GM18519 (cell line): ENCODE results near the gene NR3C2.

Source experiments
- ATAC-seq: cut with Tn5 transposase; IDR thresholded peaks from one replicate; pipeline ENCODE4 v1.9.1; 2021; ENCODE audit warnings: mild to moderate bottlenecking, moderate library complexity; ENCODE audit not compliant: unreplicated experiment, low FRiP score

NR3C2 gene

DNA sequence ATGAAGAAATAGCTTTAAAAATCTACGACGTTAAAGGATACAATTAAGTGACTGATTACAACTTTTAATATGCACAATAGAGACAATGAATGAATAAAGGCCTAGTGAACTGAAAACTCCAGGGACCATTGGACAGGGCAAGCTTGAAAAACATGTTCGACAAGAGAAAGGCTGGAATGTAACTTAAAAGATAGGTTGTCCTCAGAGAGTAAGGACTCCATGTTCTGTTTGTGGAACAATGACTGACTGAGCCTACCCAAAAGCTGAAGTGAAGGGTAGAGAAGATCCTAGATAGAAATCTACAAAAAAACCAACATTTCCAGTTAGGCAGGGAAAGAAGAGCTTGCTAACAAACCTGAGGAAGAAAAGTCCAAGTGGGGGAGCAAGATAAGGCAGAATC lies 173.4 kb downstream of the NR3C2 start:
- ATAC-seq, result no peak

- no peak for ATAC-seq
Measured at GRCh38 chr4:148266921-148267320, 175.3 kb downstream of the NR3C2 start.

DNA sequence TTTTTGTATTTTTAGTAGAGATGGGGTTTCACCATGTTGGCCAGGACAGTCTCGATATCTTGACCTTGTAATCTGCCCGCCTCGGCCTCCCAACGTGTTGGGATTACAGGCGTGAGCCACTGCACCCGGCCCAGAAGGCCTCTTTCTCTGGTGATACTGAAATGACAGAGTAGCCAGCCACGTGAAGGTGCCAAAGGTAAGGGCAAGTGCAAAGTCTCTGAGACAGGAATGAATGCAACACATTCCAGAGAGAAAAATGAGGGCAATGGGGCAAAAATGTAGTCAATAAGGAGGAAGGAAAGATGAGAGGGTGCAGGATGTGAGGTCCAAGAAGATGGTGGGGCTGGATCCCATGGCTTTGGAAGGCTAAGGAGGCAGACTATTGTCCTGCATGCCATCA lies 176.0 kb downstream of the NR3C2 start:
- ATAC-seq, result no peak

- no peak for ATAC-seq
Measured at GRCh38 chr4:148265627-148266026, 176.6 kb downstream of the NR3C2 start.

DNA sequence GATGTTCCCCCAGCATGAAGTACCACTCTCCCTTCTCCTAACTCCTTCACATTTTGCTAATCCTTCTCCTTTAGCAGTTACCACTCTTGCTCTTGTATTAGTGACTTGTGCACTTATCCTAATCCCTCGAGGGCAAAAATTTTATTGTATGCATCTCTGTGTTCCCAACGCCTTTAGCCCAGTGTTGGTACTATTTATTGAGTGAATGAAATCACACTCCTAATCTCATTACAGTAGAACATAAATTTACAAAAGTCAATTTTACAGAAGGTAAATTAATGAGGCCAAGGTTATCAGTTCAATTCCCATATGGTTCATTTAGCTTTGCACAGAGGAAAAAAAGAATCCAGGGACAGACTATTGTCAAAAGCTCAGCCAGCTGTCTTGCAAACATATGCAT lies 178.4 kb downstream of the NR3C2 start:
- no peak for ATAC-seq

DNA sequence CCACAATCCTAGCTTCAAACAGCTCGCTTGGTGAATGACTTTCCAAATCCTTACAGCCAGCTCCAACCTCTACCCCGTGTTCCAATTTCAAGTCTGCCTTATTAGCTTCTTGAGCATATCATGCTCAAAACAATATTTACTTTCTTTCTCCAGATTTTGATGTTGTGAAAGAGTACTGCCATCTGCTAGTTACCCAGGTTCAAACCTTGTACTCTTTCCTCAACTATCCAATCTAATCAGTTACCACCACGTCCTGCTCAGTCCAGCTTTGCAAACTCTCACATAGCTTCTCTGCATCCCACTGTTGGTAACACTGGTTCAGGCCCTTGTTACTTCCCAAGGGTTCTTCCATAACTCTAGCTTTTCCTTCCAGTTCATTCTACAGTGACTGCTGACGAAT lies 179.1 kb downstream of the NR3C2 start:
- ATAC-seq, result no peak

DNA sequence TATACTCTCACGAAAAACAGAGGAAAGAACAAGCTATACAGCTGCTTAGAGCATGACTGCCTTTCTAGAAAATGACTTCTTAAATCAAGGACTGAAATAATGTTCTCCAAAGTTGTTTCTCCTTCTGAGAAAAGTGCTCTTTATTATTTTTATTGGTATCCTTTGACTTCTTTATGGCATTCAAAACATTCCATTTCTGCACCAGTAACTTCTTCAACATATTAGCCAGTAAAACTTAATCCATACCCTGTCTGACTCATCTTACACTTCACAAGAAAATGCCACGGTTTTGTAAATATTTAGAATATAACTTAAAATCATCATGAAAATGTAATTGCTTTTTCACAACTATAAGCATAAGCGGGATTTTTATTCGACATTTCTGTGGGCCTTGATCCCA lies 180.4 kb downstream of the NR3C2 start:
- ATAC-seq, result no peak

DNA sequence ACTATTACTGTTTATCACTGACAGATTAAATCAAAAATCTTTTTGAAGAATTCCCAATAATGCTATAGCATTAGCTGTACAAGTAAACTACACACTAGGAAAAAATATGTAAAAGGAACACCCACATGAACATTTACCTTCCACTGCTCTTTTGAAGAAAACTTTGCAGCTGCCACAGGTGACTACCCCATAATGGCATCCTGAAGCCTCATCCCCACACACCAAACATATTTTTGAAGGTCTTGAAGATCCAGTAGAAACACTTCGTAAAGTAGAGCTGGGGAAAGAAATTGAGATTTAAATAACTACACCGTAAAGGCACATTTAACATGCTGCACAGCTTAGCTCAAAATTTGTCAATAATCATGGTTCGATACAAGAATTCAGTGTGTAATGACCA lies 182.4 kb downstream of the NR3C2 start:
- ATAC-seq, result no peak

- ATAC-seq, result no peak
Measured at GRCh38 chr4:148258535-148258934, 183.7 kb downstream of the NR3C2 start.

DNA sequence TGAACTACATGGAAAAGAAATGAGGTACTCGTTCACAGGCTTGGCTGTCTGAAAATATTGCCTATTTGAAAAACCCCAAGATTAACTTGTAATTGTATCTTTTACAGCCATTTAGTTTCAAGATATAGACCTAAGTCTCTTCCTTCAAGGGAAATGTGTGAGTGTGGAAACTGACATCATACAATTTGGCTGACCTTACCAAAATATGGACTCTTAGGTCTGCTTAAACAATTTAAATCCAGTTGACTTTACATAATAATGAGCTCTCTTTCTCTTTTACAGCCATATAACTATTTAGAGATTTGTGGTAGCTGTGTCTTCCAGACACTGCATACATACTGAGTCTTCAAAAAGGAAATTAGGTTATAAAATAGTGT lies 186.9 kb downstream of the NR3C2 start:
- no peak for ATAC-seq

DNA sequence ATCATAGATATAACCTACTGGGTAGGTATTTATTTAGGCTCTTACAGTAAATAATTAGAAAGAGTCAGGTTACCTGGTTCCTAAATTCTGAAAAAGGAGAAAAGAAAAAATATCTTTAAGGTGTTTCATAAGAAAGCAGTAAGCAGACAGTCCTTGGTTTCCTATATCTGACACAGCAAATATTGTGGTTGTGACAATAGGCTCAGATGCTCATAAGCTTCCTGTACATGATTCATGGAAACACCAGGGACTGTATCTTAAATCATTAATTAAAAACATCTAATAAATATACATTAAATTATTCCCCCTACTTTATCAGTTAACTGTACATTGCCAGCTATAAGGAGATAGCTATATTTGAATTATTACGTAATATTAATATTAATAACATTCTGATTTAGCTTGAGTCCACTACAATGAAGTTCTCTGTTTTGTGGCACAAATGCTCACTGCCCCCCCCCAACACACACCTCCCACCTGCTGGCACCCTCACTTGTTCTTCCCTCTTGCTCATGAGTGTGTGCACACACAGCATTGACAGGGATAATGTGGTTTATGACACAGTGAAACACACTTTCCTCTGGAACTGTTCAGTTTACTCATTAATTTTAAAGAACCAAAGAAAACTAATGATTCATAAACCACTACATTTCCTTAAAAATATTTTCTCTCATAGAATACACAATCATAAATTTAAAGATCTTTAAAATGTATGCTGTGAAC lies 187.4 kb downstream of the NR3C2 start:
- ATAC-seq, result no peak

DNA sequence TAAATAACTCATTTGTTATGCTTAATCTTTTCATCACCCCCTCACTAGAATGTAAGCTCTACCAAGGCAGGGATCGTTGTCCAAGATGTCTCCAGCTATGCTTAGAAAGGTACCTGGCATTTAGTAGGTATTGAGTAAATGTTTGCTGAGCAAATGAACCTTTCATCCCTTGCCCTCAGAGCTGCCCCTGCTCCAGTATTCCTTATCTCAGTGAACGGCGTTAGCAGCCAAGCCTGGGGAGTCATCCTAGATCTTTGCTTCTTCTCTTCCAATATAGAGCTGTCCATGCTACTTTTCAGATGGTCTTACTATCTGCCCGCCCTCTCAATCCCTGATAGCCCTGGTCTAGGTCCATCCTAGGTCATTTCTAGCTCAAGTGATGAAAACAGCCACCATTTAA lies 188.4 kb downstream of the NR3C2 start:
- ATAC-seq, result no peak

- ATAC-seq, result no peak
Measured at GRCh38 chr4:148248824-148249223, 193.4 kb downstream of the NR3C2 start.

DNA sequence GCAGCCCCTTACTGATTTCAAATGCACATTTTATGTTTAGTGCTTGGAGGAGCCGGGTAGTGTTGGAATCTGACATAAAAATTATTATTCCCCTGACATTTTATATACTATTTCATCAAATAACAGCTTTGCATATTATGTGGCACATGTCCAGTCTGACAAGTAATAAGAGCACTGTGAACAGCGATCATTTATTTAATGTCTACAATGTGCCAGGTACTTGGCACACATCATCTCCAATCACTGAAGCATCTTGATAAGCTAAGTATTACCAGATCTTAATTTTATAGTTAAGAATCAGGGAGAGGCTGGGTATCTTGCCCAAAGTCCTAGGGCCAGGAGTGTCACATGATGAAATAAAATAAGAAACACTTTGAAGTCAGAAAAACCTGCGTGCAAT lies 197.2 kb downstream of the NR3C2 start:
- no peak for ATAC-seq

DNA sequence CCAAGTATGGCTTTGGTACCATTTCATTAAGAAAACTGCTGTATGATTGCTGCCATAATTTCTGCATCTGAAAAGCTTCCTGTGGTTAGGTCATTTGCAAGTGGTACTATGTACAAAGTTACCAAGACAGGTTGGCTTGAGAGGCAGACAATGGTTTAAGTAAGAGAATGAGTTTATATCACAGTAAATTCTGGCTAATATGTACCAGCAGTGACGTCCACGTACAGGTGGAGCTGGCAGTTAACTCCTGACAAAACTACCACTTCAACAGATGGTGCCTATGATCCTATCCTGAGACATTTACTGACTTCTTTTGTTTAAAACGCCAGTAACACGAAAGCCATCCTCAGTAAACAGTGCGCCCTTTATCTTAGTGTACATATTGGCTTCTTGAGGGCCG lies 198.4 kb downstream of the NR3C2 start:
- ATAC-seq, result no peak

DNA sequence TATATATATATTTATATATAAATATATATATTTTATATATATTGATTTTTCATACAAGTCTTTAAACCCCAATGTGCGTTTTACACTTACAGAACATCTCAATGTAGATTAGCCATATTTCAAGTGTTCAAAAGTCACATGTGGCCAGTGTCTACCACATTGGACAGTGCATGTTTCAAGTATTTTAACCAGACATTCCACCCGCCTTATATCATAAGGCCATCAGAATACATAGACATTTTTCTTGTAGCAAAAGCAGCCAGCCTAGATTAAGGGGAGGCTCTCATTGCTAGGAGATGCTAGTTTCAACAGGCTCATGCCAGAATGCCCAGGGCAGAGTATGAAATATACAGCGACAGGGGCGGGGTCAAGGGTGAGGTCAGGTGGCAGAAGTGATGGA lies 202.0 kb downstream of the NR3C2 start:
- no peak for ATAC-seq

- no peak for ATAC-seq
Measured at GRCh38 chr4:148239494-148239985, 202.7 kb downstream of the NR3C2 start.

DNA sequence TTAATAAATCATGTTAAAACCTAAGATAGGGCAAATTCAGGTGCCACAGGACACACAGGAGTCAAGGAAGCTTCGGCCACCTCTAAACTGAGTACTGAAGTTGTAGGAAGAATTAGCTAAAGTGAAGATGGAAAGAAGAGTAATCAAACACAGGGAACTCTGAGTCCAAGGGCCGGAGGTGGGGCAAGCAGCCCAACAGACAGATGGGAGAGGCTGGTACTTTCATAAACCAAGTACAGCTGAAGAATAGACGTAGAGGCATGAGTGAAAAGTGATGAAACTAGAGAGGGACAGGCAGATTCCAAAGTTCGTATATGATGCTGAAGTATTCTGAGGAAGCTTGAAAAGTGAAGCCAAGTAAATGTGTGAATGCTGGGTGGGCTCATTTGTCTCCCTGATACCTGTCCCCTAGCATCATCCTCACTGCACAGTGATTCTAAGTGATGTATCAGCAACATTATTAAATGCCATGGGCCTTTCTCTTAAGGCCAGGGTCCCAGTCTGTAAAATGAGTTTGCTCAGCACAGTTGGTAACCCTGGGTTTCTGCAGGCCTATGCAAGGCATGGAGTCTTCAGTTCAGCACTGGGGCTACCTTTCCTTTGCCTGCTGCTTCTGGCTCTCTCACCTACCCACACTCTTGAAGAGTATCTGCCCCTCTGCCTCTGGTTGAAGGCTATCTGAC lies 203.3 kb downstream of the NR3C2 start:
- no peak for ATAC-seq

- no peak for ATAC-seq
Measured at GRCh38 chr4:148238086-148238485, 204.1 kb downstream of the NR3C2 start.

GRCh38 chr4:148235809-148236208 lies 206.4 kb downstream of the NR3C2 start:
- ATAC-seq, result no peak

DNA sequence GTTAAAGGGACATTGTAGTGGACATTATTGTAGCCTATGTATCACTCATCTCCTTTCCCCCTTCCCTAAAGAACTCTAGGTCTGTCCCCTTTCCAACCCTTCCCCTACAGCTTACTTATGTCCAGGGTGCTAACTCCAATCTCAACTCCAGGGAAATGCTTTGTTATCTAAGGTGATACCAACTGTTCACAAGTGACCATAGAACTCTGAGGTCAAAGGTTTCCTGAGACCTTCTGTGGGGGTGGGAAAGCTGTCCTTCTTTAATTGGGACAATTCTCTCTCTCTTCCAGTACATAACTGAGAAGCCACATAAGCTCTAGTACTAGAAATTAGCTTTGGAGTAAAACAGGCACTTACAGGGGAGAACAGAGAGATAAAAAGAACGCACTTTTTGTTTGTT lies 212.4 kb downstream of the NR3C2 start:
- ATAC-seq, result no peak

DNA sequence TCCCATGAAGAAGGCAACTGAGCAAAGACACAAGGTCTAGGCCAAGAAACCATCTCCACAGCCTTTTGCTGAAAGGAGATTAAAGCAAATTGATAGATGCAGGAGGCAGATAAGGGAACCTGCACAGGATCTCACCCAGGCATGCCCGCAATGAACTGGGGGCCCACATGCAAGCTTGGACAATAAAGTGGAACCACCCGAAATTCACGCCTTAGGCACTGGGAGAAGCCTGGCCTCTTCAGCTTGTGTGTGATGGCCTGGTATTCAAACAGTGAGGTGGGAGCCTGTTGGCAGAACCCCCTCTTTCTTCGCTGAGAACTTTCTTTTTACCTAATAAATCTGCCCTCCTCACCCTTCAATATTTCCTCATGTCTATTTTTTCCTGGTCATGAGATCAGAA lies 213.2 kb downstream of the NR3C2 start:
- no peak for ATAC-seq
